GM21576 (cell line): ENCODE data around the gene GALNT13.

ENCODE experiments used
- ATAC-seq: cut with Tn5 transposase; IDR thresholded peaks from one replicate; pipeline ENCODE4 v1.9.1; 2021; ENCODE audit warnings: mild to moderate bottlenecking, moderate library complexity; ENCODE audit not compliant: unreplicated experiment

The GALNT13 gene

DNA sequence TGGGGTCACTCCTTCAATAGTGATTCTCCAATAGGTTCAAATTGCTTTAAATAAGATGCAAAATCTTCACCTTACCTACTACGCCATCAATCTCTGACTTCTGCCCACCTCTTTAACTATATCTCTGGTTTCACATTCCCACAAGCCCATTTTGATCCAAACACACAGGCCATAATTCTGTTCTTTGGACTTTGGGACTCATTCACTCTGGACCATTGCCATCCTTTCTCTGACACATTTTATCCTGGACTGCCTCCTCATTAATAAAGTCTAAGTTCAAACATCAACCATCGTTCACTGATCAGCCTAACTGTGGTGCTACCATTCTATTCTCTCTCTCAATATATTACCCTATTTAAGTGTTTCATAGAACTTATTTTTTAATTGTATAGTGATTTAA, 332.2 kb downstream of the GALNT13 start:
- ATAC-seq = no peak

DNA sequence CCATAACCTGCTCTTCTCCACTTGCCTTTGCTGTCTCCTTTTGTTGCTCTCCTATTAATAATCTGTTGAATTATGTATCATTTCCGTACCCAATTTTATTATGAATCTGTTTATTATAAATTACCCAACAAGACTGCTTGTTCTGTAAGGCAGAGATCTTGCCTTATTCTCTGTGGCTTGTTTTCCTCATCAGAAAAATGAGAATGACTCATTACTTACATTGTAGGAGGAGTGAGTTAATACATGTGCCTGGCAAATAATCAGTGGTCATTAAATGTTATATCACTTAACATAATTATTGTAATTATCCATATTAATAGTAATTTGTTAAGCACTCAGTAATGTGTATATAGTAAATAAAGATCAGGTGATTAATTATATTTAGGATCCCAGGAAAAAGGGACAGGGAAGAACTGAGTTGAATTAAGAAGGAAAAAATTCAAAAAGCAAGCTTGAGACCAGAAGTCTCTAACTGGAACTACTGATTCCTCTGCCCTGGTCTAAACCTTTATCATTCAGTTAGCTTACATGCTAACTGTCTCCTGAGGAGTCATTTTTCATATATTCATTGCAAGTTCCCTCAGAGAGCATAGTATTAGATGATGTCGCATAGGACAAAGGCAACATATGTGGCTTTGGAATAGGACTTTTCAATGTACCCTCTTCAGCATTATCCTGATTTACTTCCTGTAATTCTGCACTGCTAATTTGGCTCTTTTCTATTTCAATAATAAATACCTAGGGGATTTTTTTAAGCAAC, 335.7 kb downstream of the GALNT13 start:
- ATAC-seq = no peak

GRCh38 chr2:154223726-154224125, 352.0 kb downstream of the GALNT13 start:
- no peak for ATAC-seq

GRCh38 chr2:154226931-154227330, 355.2 kb downstream of the GALNT13 start:
- no peak for ATAC-seq

DNA sequence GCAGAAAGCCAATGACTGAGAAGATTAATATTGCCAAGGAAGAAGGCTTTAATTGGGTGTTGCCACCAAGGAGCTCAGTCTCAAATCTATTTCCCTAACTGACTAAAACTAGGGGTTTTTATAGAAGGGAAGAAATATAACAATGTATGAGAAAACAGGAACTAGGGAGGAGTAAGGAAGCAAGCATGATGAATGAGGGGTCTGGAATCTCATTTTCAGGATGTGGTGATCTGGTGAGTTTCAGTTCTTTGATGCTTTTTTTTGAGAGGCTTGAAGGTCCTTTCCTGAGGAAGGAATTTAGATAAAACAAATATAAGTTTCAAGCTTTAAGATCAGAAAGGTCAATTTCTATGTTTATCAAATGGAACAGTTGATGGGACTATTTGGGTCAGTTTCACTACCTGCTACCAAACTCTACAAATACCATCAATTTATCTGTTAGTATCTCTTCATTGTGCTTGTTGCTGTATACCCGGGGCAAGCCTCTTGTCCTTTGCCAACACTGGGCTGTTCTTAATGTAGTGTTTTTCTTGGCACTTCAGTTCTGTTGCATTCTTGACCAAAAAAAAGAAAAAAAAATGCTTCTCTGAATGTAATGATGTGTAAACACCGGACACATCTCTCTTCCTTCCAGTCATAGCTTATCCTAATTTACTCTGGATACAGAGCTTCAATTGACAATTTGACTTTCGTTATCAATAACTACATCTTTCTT, 357.0 kb downstream of the GALNT13 start:
- no peak for ATAC-seq

DNA sequence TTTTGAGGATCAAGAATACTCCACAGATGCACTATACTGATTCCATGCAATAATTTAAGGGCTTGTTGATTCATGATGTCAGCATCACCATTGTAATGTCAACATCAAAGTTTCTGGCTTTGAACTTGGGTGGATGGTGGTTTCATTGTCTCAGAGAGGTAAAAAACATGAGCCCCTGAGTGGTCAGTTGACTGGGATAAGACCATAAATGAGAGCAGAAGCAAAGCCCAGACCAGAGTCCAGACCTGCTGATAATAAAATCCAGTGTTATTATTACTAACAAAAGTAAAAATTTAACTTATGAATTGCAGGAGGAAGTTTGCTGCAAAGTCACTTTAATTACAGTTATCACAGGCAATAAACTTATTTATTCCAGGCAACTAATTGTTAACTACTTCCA, 358.2 kb downstream of the GALNT13 start:
- ATAC-seq = no peak

GRCh38 chr2:154231021-154231420, 359.3 kb downstream of the GALNT13 start:
- ATAC-seq = no peak

DNA sequence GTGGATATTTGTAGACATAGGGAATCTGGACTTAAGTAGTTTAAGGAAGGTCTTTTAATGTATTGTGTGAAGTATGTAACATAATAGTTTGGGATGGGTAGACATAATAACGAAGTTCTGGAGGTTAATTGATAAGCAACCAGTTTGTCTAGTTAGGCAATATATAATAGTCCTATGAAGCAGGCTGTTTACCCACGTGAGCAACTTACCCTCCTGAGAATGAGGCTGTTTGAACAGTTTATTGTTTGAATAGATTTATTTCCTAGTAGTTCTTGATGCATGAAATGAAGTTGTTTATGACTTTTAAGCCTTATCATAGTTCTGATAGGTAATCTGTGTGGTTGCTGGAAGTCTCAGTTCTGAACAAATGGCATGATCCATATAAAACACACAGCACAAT, 361.5 kb downstream of the GALNT13 start:
- ATAC-seq = no peak

- no peak for ATAC-seq
Measured at GRCh38 chr2:154238252-154238651, 366.5 kb downstream of the GALNT13 start.

DNA sequence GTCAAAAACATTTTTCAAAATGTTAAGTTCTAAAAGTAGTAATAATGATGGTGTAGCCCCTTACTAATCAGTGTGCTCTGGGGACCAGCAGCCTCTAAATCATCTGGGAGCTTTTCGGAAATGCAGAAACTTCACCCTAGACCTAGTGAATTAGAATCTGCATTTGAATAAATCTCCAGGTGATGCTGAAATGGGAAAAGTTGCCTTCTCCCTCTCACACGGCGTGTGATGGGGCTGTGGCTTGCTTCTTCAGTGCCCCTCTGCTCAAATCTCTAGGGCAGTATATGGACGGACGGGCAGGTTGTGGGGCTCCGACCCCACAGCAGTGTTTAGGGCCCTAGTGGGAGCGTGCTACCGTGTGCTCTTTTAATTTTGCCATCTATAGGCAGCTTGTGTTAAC, 368.6 kb downstream of the GALNT13 start:
- ATAC-seq = no peak

DNA sequence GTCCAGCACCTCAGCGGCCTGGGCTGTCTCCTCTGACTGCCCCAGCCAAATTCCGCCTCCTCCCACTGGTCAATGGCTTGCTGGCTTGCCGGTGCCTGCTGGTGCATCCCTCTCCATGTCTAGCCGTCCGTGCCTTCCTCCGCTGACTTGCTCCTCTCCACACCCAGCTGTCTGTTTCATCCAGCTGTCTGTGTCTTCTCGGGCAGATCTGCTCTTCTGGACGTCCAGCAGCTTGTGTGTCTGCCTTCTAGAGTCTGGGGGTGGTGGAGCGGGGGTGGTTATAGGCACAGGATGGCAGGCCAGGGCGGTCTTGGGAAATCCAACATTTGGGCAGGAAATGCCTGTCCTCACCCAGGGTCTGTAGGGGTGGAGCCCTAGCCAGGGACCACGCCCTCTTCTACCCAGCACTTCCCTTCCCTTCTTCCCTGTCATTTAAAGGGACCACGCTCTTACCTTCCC, 369.2 kb downstream of the GALNT13 start:
- no peak for ATAC-seq

GRCh38 chr2:154242687-154243086, 371.0 kb downstream of the GALNT13 start:
- no peak for ATAC-seq

- ATAC-seq = no peak
Measured at GRCh38 chr2:154243685-154244084, 372.0 kb downstream of the GALNT13 start.

DNA sequence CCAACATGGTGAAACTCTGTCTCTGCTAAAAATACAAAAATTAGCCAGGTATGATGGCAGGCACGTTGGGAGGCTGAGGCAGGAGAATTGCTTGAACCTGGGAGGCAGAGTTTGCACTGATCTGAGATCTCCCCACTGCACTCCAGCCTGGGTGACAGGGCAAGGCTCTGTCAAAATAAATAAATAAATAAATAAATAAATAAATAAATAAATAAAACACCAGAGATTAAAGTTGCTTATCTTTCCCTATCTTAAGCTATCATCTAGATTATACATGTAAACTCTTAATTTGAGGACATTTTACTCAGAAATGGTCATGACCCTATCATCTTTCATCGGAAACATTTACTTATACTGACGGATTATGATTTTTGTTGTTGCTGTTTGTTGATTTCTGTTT, 373.2 kb downstream of the GALNT13 start:
- ATAC-seq = no peak

DNA sequence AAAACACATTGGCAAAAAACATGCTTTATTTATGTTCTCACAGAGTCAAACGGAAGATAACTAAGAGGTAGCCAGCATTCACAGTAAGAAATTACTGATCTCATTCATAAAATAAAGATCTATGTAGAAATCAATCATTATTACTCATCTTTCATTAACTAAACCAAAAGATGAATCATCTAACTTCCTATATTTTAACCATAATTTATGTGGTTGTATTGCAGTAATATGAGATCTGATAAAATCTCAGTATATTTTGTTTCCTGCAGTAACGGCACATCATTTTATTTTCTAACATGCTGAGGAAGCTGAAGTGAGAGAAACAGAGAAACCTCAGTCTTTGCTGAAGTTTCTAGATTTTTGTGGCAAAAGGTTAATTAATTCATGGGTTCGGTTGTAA, 375.8 kb downstream of the GALNT13 start:
- no peak for ATAC-seq

DNA sequence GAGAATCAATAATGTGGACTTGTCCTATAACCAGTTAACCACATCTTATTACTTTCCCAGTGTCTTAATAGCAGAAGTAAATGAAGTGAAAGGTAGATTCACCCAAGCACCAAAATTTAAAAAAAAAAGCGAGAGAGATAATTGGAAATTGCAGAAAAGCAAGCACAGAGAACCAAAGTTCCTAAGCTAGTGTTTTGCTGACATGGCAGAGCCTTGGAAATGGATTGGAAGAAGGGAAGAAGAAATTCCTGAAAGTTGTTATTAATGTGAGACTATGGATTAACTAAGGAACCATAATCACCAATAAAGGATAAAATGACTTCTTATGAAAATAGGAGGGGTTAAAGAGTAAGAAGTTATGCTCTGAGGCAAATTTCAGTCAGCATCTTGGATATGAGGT, 384.4 kb downstream of the GALNT13 start:
- ATAC-seq = no peak

GRCh38 chr2:154259030-154259429, 387.3 kb downstream of the GALNT13 start:
- no peak for ATAC-seq

DNA sequence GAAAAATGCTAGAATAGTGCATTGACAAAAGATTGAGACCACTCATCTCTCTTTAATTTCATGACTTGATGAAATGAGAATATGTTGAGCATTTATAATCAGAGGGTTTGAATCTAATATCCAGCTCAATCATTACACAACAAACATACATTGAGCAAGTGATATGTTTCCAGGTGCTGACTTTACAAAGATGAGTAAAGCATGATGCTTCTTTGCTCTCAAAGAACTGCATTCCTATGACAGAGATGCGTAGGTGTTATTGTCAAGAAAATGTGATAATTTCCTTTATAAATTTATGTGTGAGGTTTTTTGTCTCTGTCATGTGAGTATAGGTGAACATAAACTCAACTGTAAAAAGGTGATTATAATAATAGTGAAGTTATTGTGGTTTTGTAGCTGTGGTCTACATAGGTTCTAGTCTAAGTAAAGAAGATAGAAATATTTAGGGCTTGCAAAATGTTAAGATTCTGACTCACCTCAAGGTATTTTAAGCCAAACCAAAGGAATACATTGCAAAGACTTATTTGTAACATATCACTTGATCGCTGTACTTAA, 389.8 kb downstream of the GALNT13 start:
- ATAC-seq = no peak

- ATAC-seq = no peak
Measured at GRCh38 chr2:154263206-154263605, 391.5 kb downstream of the GALNT13 start.

DNA sequence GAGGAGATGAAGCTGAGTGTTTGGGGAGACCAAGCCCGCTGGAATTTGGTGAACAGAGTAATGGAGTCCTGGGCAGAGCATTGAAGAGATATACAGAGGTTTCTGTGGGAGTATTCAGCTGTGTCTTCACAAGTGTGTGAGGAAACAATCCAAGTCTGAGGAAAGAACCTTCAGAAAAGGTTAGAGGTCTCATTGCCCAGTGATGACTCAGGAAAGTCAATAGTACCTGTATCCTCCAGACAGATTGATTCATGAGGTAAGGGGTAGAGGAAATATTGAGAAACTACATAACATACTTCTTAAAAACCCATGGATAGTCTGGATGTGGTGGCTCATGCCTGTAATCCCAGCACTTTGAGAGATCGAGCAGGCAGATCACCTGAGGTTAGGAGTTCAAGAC, 392.3 kb downstream of the GALNT13 start:
- ATAC-seq = no peak

GRCh38 chr2:154267983-154268382, 396.3 kb downstream of the GALNT13 start:
- ATAC-seq = no peak

GRCh38 chr2:154280543-154280942, 408.8 kb downstream of the GALNT13 start:
- no peak for ATAC-seq
